ENCODE data around the gene KRT80.

The KRT80 gene

DNA sequence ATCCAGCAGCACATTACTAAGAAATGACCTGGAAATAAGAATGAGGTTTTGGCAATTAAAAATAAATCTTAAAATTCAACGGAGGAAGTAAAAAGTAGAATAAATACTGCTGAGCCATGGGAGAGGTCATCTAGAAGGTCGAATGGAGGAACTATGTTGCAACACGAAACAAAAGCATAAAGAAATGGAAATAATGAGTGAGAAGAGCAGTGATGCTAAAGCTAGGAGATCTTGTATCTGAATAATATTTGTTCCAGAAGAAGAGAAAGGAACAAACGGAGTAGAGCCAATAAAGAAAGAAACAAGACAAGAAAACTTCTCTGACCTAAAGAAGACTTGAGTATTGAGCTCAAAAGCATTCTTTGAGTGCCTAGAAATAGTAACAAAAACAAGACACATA, 34.6 kb upstream of the KRT80 start:
- H3K27ac ChIP-seq, result no peak overlapping the region; the same call in 1 of the 2 replicates
- TF ChIP-seq, protein P1, sequence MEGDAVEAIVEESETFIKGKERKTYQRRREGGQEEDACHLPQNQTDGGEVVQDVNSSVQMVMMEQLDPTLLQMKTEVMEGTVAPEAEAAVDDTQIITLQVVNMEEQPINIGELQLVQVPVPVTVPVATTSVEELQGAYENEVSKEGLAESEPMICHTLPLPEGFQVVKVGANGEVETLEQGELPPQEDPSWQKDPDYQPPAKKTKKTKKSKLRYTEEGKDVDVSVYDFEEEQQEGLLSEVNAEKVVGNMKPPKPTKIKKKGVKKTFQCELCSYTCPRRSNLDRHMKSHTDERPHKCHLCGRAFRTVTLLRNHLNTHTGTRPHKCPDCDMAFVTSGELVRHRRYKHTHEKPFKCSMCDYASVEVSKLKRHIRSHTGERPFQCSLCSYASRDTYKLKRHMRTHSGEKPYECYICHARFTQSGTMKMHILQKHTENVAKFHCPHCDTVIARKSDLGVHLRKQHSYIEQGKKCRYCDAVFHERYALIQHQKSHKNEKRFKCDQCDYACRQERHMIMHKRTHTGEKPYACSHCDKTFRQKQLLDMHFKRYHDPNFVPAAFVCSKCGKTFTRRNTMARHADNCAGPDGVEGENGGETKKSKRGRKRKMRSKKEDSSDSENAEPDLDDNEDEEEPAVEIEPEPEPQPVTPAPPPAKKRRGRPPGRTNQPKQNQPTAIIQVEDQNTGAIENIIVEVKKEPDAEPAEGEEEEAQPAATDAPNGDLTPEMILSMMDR (conservative IDR thresholded peaks at IDR 0.05), result no peak

DNA sequence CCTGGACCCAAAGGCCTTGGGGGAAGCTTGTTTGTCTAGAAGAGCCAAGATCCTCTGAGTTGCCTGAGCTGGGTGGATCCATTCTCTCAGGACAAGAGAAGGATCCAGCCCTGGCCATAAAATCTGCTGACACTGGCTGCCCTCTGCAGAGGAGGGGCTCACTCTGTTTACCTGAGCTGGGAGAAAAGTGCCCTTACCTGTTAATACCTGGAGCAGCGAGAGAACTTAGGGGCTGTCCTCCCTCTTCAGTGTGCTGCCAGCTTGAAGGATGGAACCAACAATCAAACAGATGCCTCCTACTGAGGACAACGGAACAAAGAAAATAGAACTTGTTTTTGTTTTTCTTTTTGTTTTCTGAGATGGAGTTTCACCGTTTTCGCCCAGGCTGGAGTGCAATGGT, 33.9 kb upstream of the KRT80 start:
- TF ChIP-seq, protein P1 (conservative IDR thresholded peaks at IDR 0.05), result no peak
- no peak overlapping the region; the same call in 1 of the 2 replicates for H3K27ac ChIP-seq

DNA sequence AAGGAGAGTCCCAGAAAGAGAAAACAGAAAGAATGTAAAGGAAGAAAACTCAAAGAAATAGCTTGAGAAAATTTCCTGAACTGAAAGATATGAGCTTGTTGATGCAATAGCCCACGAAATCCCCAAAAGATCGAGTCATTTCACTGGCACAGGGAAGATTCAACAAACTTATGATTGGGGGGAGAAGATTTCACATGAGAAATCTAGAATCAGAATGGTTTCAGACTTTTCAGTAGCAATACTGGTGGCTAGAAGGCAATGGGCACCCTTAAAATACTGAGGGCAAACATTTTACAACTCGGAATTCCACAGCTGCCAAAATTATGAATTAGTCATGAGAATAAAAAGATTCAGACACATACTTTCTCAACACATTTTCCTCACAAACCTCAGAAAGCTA, 32.3 kb upstream of the KRT80 start:
- TF ChIP-seq, protein P1 (conservative IDR thresholded peaks at IDR 0.05), result no peak
- H3K27ac ChIP-seq, result no peak overlapping the region

DNA sequence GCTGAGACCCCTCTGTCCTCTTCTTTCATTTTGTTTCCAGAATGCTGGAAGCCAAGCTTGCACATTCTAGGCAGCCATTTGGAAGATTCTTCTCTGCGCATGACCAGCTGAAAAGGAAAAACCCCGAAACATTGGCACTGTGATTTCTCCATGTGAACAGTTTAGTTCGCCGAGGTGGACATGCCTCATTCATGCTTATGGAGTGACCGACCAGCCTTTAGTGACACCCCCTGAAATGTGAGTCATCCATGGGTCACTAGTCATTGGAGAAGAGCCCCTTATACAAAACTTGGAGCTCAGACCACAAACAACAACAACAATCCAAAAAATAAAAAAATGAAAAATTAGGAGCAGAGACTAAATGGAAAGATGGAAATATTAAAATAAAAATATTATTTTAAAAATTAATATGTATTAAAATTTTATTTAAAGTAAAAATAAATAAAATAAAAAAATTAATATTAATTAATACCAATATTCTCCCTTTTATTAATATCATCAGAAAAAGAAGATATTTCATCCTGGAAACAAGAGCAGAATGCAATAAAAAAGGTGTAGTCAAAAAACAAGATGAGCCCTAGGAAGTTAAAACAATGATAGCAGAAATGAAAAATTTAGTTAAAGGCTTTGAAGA, 31.7 kb upstream of the KRT80 start:
- H3K27ac ChIP-seq, result no peak overlapping the region; the same call in 1 of the 2 replicates
- TF ChIP-seq, protein P1 (conservative IDR thresholded peaks at IDR 0.05), result no peak

DNA sequence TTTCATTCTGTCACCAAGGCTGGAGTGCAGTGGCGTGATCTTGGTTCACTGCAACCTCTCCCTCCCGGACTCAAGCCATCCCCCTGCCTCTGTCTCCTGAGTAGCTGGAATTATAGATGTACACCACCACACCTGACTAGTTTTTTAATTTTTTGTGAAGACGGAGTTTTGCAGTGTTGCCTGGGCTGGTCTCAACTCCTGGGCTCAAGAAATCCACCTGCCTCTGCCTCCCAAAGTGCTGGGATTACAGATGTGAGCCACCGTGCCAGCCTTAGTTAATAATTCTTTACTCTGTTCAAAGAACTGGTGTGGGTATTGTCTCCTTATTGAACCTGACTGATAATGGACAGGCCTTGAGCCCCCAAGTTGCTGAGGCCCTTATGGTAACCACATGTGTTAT, 30.9 kb upstream of the KRT80 start:
- TF ChIP-seq, protein P1 (conservative IDR thresholded peaks at IDR 0.05), result no peak
- peak overlapping the region; percentile 1; the same call in 1 of the 2 replicates for H3K27ac ChIP-seq

DNA sequence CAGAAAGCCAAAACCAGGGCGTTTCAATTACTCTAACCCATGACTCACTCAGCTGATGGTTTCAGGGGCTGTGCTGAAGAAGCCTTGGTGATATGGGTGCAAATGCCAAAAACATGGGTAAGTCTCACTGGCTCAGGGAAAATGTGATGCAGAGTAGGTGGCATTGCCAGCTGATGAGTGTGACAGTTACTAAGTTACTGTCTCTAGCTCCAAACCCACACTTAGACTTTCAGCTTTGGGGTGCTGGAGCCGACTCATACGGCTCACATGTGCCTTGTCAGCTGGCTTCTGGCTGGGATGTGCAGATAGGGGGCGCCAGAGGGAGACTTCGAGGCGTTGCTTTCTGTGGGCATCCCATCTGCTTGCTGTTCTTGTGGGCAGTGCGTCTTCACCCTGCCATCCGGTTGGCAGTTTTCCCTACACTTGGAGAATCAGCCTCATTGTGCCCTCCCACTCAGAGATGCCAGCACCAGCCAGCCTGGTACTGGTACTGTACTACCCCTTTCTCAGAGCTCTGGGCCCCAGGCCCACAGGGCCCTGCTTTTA, 30.2 kb upstream of the KRT80 start:
- TF ChIP-seq, protein P1 (conservative IDR thresholded peaks at IDR 0.05), result peak; percentile 23; the same call in 1 of the 2 replicates
- peak overlapping the region; percentile 98; the same call in 1 of the 2 replicates for H3K27ac ChIP-seq

DNA sequence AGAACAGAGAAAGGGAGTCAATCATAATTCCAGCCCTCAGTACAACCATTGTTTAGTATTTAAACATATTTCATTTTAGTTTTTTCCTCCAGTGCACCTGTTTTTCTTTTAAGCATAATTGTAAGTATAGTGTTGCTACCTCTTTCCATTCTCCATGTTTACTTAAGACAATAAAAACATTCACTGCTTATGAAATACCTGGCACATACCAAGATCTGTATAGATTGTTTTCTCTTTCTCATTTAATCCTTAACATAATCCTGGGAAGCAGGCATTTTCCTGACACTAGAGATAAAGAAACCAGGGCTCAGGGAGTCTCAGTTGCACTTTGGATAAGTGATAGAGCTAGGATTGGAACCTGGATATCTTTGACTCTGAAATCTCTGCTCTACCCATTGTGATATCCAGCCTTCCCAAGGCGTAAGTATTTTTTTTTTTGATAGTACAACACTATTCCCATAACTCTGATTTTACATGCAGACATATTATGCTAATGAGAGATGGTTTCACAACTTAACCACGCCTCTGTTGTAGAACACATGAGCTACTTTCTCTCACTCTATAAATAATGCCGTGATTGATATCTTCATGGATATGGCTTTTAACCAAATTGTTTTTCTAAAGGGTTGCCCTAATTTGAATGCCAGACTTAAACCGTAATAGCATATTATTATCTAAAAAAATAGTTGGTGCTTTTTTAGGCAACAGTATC, 29.4 kb upstream of the KRT80 start:
- H3K27ac ChIP-seq, result peak overlapping the region; percentile 98
- TF ChIP-seq, protein P1 (conservative IDR thresholded peaks at IDR 0.05), result no peak

Data from VCaP (cell line).